ENCODE measurements around the gene CCR6. TPM values are rescaled to one million over a fixed set of nuclear protein-coding genes. Genes with fewer than 3 reads are reported as not detected.

CCR6 gene
- polyA plus RNA-seq, 2 of the 4 experiments (the other 2 are of a cell fraction) = 0.01 TPM; not detected in 1

DNA sequence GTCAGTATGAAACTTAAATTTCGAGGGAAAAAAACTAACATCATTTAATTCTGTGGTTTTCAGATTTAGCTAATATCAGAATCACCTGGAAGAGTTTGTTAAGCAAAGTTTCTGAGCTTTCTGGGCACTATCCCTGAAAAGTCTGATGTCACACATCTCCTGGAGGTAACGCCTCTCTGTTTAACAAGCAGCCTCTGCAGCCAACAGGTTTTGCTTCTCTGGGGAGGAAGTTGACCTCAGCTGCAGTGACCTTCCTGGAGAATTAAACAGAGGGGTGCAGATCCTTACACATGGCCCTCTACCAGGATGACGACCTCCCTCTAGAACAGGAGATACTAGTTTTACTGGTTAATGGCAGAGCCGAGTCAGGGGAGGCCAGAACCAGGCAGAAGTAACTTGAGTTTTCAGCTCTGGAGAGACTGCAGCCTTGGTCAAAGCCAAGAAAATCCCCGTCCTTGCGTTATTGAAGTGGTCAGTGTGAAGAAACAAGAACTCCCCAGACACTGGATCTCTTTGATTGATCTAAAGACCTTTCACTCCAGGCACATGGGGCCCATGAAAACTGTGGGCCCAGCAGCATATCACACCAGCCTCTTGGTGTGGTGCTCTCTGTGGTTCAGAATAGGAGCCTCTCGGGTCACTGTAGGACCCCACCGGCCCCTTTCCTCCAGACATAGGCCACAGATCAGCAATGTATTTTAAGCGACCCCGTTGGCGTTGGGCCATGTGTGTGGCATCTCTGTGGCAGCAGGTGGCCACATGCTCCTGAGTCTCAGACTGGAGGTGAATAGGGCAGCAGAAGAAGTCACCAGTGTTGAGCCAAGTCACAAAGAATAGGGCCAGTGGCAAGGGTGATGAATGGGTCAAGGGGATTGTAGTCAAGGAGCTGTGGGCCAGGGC, 33.4 kb upstream of the CCR6 start (continued):
- TF ChIP-seq FOSL2 (IDR thresholded peaks at IDR 0.05) (no peak), FOSL2 (CRISPR knock-in tag; IDR thresholded peaks at IDR 0.05) (no peak)
- TF ChIP-seq, protein P1, sequence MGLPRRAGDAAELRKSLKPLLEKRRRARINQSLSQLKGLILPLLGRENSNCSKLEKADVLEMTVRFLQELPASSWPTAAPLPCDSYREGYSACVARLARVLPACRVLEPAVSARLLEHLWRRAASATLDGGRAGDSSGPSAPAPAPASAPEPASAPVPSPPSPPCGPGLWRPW (IDR thresholded peaks at IDR 0.05) = no peak

DNA sequence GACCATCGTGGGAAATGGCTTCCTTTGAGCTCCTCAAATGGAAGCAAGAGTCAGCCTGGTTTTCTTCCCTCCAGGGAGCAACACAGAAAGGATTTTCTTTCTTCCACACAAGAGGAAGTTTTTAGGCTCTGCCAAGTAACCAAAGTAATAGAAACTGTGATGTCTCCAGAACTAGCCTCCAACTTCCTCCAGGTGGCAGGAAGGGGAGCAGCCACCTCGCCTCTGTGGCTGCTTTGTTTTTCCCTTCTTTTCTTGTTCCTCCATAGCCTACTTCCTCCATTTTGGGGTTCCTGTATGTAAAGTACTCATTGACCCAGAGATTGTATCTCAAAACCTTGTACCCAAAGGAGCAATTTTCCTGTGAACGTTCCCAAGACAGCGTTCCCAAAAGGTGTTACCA, 32.7 kb upstream of the CCR6 start:
- 34% methylated on average over 4 of the region's 4 CpGs for whole genome bisulfite sequencing (ENCODE audit: missing lambda C conversion rate)
- ChIA-PET CTCF (no interaction called here), POLR2A (no interaction called here)
- no peak for FAIRE-seq
- no peak for ATAC-seq
- TF ChIP-seq CHD2 (IDR thresholded peaks at IDR 0.05; ENCODE audit: low read length, partially characterized antibody) (no peak), HOXB13 (CRISPR knock-in tag; IDR thresholded peaks at IDR 0.05; ENCODE audit: low read depth) (no peak), FOXS1 (CRISPR knock-in tag; IDR thresholded peaks at IDR 0.05) (no peak), HOXA7 (CRISPR knock-in tag; IDR thresholded peaks at IDR 0.05) (no peak), RCOR1 (IDR thresholded peaks at IDR 0.05; ENCODE audit: low read depth, low read length) (no peak), TFCP2L1 (CRISPR knock-in tag; IDR thresholded peaks at IDR 0.05) (no peak)
- TF ChIP-seq, protein P2, sequence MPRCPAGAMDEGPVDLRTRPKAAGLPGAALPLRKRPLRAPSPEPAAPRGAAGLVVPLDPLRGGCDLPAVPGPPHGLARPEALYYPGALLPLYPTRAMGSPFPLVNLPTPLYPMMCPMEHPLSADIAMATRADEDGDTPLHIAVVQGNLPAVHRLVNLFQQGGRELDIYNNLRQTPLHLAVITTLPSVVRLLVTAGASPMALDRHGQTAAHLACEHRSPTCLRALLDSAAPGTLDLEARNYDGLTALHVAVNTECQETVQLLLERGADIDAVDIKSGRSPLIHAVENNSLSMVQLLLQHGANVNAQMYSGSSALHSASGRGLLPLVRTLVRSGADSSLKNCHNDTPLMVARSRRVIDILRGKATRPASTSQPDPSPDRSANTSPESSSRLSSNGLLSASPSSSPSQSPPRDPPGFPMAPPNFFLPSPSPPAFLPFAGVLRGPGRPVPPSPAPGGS (IDR thresholded peaks at IDR 0.05) = no peak
- TF ChIP-seq, protein P3, sequence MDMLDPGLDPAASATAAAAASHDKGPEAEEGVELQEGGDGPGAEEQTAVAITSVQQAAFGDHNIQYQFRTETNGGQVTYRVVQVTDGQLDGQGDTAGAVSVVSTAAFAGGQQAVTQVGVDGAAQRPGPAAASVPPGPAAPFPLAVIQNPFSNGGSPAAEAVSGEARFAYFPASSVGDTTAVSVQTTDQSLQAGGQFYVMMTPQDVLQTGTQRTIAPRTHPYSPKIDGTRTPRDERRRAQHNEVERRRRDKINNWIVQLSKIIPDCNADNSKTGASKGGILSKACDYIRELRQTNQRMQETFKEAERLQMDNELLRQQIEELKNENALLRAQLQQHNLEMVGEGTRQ (IDR thresholded peaks at IDR 0.05) = no peak
- DNase-seq (ENCODE audit: low read depth in 1 of 2, low spot score in 1 of 2) = no peak
- H3K4me3 ChIP-seq = no peak overlapping the region
- no peaks in the 10 kb centered on the region for H3K4me1 ChIP-seq
- no peak overlapping the region for H3K4me2 ChIP-seq
- no peak overlapping the region for H3K27ac ChIP-seq
- no peaks in the 10 kb centered on the region for H3K9me3 ChIP-seq

DNA sequence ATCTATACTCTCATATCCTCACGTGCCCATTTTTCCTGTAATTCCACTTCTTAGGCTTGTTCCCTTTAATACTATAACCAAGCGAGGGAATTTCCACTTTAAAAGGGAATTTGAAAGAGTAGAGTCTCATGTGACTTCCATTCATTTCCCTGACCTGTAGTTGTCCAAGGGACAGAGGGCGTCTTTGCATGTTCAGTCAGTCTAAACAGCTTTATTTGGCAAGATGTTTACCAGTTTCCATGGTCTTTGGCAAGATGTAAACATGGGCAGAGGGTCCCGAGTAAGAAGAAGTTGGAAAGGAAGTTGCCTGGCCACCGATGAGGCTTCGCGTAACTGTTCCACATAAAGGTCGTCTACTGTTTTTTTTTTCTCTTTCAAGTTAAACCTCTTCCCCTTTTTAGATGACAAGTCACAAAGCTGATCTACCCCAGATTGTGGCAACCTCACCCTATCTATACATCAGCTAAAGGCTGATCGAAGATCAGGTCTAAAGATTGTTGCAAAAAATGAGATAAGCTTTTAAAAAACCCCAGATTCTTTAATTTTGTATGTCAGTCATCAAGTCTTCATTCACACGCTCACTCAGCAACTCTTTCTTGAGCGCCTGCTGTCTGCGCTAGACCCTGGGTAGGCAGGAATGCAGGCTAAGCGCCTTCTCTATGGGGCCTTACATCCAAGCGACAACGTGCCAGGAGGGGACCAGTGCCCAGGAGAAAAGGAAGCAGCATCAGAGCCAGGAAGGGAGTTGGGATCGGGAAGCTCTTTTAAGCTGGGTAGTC, 31.7 kb upstream of the CCR6 start:
- no peaks in the 10 kb centered on the region for H3K9me3 ChIP-seq
- no peak overlapping the region for H3K4me3 ChIP-seq
- no peak for FAIRE-seq
- no peak overlapping the region for H3K27ac ChIP-seq
- no peak for ATAC-seq
- CTCF ChIA-PET = interaction anchor here (0.9 kb wide), 1 partner anchor 51 kb away, joined by 3 read pairs; no protein-coding TSS in a partner anchor
- DNase-seq (ENCODE audit: low read depth in 1 of 2, low spot score in 1 of 2) = no peak
- 64% methylated on average over 16 of the region's 16 CpGs for WGBS (ENCODE audit: missing lambda C conversion rate)
- POLR2A ChIA-PET = no interaction called here
- TF ChIP-seq CHD4 (IDR thresholded peaks at IDR 0.05; ENCODE audit: borderline replicate concordance) = no peak
- TF ChIP-seq, protein P3 (IDR thresholded peaks at IDR 0.05) = no peak
- TF ChIP-seq, protein P1 (IDR thresholded peaks at IDR 0.05) = no peak
- no peak for TF ChIP-seq TP53 (CRISPR knock-in tag; IDR thresholded peaks at IDR 0.05)
- TF ChIP-seq KDM1A (IDR thresholded peaks at IDR 0.05; ENCODE audit: low read depth) = no peak
- TF ChIP-seq, protein P4, sequence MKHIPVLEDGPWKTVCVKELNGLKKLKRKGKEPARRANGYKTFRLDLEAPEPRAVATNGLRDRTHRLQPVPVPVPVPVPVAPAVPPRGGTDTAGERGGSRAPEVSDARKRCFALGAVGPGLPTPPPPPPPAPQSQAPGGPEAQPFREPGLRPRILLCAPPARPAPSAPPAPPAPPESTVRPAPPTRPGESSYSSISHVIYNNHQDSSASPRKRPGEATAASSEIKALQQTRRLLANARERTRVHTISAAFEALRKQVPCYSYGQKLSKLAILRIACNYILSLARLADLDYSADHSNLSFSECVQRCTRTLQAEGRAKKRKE (CRISPR knock-in tag; IDR thresholded peaks at IDR 0.05; ENCODE audit: low read depth) = no peak
- no peak for TF ChIP-seq ZSCAN20 (CRISPR knock-in tag; IDR thresholded peaks at IDR 0.05)
- no peak for TF ChIP-seq HEYL (CRISPR knock-in tag; IDR thresholded peaks at IDR 0.05)
- no peak for TF ChIP-seq RCOR1 (IDR thresholded peaks at IDR 0.05; ENCODE audit: low read depth, low read length)
- no peak for TF ChIP-seq BHLHE40 (IDR thresholded peaks at IDR 0.05; ENCODE audit: low read depth, low read length)
- no peak for TF ChIP-seq SREBF2 (IDR thresholded peaks at IDR 0.05)
- no peak for TF ChIP-seq CEBPB (IDR thresholded peaks at IDR 0.05)
- TF ChIP-seq GATA3 (IDR thresholded peaks at IDR 0.05; ENCODE audit: borderline replicate concordance) = no peak
- TF ChIP-seq ZFP36 (IDR thresholded peaks at IDR 0.05; ENCODE audit: borderline replicate concordance, partially characterized antibody) = no peak
- TF ChIP-seq ESRRA (IDR thresholded peaks at IDR 0.05; ENCODE audit: borderline replicate concordance, low read length) = no peak
- no peak for TF ChIP-seq ZC3H11A (IDR thresholded peaks at IDR 0.05)
- no peak for TF ChIP-seq HDAC2 (IDR thresholded peaks at IDR 0.05)
- no peak overlapping the region for H3K4me2 ChIP-seq
- no peaks in the 10 kb centered on the region for H3K4me1 ChIP-seq
